HG02885 (cell line): ENCODE measurements around the gene BEND7.

Source experiments
- ATAC-seq: cut with Tn5 transposase; IDR thresholded peaks from one replicate; pipeline ENCODE4 v1.9.1; 2021; ENCODE audit warnings: mild to moderate bottlenecking; ENCODE audit not compliant: unreplicated experiment, poor library complexity

The BEND7 gene

DNA sequence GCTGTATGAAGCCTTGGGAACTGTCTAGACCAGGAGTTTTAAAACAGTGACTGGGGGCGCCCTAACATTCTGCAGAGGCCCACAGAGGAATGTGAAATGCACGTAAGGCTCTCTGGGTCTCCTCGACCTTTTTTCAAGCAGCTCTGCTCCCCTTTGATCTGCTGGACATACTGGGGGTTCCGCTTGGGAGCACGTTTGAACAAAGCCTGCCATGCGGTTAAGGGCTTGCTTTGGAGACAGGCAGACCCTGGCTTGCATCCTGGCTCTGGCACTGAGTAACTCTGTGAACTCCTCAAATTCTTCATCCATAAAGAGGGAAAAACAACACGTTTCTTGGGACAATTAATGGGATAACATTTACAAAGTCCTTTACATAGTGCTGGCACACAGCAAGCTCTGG lies 7.8 kb downstream of the BEND7 start:
- ATAC-seq, result no peak

GRCh38 chr10:13520194-13520593 lies 8.6 kb downstream of the BEND7 start:
- no peak for ATAC-seq

DNA sequence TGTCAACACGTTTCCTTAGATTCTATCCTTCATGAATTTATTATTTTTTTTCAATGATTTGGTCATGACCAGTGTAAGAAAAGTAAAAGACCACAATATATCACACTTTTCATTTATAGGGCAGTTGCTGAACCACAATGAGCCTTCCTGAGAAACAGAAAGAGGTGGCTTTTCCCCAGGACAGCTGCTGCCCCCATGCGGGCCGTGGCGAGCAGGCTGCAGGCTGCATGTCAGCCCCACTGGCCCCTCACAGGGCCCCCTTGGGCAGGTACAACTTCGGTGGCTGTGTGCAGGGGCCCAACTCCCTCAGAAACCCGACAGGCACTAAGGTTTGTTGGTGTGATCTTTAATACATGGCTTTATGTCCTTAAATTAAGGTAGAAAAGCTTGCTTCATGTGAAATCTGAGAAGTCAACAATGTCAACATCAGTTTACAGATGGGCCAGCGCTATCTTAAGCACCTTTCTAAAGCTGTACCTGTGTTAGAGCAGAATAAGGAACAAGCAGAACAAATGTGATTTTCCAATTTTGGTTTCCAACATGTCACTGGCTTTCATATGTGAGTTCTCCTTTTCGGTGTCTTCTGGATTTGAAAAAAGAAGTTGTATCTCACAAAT lies 10.6 kb downstream of the BEND7 start:
- no peak for ATAC-seq

- no peak for ATAC-seq
These were observed 11.1 kb downstream of the BEND7 start for GRCh38 chr10:13517675-13518074.

DNA sequence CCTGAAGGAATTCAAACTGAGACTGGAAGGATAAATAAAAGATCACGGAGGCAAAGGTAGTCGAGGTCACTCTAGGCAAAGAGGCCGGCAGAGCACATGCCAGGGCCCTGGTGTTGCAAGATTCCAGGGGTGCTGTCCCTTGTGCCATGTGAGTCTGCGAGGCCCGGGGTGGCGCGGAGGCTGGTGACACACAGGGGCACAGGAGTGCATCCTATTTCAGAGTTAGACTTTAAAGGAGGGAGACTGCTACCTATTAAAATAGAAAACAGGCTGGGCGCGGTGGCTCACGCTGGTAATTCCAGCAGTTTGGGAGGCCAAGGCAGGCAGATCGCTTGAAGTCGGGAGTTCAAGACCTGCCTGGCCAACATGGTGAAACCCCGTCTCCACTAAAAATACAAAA lies 12.6 kb downstream of the BEND7 start:
- no peak for ATAC-seq

DNA sequence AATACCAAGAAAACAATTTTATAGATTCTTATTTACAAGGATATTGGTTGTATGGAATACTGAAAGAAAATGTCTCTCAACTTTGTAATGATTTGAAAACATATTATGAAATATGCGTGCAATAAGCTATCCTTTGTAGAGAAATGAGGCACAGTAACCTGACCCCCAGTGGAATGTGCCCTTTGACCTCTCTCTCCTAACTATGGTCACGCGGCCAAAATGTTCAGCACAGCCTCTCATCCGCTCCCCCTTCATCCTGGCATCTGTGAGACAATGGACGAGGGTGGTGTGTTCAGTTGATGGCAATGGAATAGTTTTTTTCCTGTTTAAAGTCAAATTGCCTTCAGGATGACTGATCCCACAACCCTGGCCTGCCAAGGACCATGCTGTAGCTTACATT lies 13.3 kb downstream of the BEND7 start:
- ATAC-seq, result no peak

DNA sequence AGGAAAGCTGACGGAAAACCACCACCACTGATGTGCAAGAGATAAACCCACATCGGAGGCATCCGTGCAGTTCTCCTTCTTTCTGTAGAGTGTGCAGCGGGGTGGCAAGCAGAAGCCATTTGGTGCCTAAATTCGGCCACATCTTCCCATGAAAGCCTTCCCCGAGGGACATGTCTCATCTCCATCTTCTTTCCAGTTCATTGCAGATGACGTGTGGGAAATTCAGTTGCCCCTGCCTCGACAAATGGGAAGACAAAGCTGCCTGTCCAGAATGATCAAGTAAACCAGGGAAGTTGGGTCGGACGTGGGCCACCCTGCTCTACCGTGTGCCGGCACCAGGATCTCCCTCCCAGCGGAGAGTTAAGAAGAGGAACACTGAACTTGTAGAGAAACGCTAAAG lies 14.5 kb downstream of the BEND7 start:
- ATAC-seq, result no peak

DNA sequence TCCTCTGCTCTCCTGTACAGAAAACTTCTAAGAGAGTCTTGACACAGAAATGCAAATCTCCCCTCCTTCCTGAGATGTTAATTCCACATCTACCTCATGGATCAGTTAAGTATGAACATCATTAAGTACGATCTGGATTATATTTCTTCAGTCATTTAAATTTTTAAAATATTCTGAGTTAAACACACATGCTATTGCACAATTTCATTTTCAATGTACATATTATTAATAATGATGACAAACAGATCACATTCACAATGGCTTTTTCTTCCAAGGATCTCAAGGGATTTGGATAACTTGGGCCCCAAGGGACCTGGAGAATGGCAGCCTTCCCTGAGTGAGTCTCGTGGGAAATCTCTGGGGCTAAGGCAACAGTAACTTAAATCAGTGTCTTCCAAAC lies 16.2 kb downstream of the BEND7 start:
- ATAC-seq, result no peak

- ATAC-seq, result no peak
These were observed 17.4 kb downstream of the BEND7 start for GRCh38 chr10:13511409-13511808.

DNA sequence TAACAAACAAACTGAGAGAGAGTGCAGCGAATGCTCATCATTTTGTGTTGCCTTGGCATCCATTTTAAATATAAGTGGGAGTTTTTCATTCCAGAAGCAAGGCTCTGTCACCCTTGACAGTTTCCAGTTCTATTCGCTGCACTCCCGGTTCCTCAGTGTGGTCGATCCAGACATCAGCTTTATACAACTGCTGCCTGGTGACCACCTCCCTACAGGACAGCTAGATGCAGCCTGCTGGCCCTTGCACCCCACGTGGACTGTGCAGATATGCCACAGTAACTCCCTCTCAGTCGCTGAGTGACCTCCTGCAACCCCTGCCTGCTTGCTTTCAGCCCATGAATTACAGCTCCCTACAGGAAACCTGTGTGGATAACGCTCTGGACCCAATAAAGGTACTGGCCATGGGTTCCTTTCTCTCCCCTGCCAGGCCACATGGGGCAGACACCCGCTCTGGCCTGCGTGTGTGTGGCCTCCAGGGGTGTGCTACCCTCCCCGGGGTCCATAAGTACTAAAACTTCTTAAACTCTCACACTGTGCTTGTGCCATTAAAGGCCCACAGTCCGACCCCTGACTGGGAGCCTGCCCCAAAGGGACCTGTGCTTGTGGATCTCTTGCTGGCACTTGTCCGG lies 23.6 kb downstream of the BEND7 start:
- no peak for ATAC-seq

- ATAC-seq, result no peak
These were observed 24.9 kb downstream of the BEND7 start for GRCh38 chr10:13503745-13504463.

DNA sequence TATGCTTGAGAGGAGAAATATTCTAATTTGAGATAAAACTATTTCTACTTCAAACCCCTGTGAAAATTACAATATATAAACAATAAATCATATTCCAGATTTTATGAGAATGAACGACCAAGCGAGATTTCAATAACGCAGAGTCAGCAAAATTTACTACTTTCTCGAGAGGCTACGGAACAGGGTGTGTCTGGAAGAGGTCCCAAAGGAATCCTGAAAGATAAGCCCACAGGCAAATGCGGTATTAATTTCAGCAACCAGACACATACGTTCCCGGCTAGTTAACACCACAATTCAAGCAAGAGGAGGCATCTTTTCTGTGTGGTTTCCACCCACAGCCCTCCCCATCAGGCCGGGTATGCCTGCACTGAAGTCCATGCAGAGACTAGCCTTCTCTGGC lies 26.4 kb downstream of the BEND7 start:
- no peak for ATAC-seq

DNA sequence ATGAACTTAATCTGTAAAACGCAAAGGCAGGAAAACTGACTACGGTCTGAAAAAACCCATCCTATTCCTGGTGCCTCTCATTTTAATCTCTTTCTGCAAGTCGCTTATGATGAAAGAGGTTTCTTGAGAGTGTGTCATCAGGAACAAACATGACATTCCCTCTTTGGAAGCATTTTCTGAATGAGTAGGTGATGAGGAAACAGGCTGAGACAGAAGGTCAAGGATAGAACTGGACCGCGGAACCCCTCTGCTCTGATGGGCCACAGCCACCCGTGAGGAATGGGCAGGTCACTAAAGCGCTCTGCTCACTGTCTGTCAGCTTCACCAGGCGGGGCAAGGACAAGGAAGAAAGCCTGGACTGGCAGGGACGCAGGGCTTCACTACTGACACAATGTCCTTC lies 28.6 kb downstream of the BEND7 start:
- no peak for ATAC-seq

DNA sequence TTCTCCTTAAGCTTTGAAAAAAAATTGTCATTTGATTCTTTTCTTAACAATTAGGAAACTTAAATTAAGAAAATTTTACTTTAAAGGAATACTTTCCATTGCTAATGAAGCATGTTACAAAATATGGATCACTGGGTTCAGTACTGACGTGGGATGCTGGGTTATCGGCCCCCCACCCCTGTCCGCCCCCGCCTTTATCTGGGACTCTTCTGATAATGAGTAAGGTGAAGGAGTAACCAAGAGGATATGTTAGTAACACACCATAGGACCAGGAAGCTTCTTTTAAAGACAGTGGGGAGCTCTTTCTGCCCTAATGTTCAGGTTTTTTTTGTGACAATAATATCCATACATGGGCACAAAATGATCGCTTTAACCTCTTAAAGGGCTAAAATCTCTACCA lies 29.7 kb downstream of the BEND7 start:
- no peak for ATAC-seq

- ATAC-seq, result no peak
These were observed 31.9 kb downstream of the BEND7 start for GRCh38 chr10:13496931-13497330.

DNA sequence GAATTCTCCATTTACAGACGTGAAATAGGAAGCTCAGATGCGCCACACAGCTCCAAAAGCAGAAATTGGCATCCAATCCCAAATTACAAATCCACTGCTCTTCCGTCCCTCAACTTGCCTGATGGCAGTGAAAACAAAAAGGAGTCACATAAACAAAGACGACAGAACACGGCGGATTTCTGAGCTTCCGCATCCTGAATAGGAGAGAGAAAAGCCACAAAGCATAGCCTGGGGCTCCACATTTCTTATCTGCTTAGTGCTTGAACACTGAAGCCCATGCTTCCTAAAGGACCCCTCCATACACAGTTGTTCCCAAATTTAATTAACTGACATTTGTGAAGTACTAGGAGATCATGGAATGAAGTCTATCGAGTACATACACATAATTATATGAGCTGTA lies 32.6 kb downstream of the BEND7 start:
- no peak for ATAC-seq

DNA sequence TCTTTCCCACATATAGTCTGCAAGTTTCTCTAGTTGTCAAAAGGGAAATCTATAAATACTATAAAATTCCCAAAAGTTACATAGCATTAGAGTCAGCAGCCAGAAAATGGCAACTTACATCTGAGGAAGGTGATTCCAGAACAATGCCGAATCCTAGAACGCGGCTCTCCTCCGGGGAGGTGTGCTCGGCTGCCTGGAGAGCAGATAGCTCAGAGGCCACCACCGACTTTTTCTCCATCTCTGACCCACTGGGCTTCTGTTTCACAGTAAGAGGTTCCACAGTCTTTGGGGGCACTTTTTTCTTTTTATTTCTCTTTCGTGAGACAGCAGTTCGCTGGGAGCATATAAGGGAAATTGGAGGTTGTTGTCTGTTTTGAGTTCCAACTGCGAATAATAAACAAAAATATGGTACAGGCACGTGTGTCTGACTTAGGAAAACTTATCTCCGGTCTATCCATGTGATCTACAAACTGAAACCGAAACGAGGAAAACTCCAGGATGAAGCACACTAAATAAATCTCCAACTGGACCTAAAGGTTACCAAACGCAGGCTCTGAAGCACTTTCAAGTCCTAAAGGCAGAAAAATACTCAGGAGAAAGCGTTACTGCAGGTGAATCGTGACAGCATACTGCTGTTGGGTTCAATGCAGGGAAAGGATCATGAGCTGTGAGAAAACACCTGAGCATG lies 36.2 kb downstream of the BEND7 start:
- no peak for ATAC-seq

DNA sequence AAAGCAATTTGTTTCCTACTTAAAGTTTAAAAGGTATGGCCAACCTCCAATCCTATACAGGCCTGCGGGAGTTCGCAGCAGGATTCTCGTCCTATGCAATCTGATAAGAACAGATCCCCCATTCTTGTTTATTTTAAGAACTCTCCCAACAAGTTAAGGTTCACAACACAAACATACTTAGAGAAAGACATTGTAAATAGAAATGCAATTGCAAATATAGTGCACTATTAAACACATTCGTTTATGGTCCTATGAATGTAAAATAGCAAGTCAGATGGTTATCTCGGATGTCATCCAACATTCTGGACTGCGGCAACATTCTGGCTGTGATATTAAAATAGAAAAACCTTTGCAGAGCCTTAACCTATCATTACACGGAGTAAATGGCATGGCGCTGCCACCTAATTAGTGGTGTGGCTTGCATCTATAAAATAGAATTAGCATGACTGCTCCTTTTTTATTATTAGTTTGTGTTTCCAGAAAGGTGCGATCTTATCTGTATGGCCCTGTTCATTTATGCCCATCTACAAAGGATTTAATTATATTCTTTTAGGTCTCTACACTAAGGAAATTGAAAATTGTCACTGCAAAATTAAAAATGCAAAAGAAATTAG lies 37.0 kb downstream of the BEND7 start:
- no peak for ATAC-seq

GRCh38 chr10:13490503-13490902 lies 38.3 kb downstream of the BEND7 start:
- ATAC-seq, result no peak

DNA sequence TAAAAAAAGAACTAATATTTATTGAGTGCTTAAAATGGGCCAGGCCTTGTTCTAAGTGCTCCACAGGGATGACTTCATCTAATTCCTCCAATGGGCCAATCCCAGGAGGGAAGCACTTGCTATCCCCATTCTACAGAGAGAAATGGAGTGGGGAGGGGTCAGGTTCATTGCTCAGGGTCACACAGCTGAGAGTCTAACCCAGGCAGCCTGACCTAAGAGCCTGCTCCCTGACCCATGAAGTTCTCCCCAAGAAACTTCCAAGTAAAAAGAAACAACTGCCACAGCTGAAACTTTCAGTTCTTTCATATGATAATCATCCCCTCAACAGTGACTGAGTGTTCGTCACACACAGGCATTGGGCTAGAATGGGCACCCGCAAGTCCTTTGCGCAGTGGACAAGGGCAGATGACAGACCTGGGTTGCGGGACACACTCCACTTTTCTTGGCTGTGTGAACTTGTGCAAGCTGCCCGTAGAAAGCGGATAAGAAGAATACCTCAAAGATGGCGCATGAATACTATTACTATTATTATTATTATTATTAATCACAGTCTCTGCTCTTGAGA lies 39.7 kb downstream of the BEND7 start:
- ATAC-seq, result no peak

DNA sequence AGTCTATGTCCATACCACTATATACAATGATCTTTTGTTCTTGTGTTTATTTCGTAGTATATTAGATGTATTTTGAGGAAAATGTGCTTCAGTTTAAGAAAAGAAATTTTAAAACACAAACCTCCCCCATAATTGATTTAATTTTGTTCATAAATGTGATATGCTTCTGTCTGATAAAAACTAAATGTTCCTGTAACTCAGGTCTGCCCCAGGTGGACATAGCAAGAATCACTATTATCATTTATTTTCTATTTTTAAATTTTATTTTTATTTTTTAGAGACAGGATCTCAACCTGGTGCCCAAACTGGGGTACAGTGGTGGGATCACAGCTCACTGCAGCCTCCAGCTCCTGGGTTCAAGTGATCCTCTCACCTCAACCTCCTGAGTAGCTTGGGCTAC lies 43.2 kb downstream of the BEND7 start:
- ATAC-seq, result no peak
